DND-41 (cell line): ENCODE data around the gene STK11IP.

Experiments
- ATAC-seq: fragments of 200-7000 bp; cut with Tn5 transposase; 3 replicates; pipeline ENCODE4 v1.9.1; 2021; ENCODE audit warnings: low read depth; ENCODE audit not compliant: insufficient read depth
- DNase-seq: peaks from one replicate; pipeline ENCODE4 v3.0.0-alpha.2; 2020
- H2AFZ ChIP-seq: 2 replicates; pipeline ENCODE4 v1.6.0; 2012; ENCODE audit warnings: low read depth, low read length
- H3K27ac ChIP-seq: 2 replicates; pipeline ENCODE4 v1.5.1; 2012; ENCODE audit warnings: low read length, inconsistent platforms
- H3K27me3 ChIP-seq: fragments of 200-600 bp; sonication (generic); 2 replicates; pipeline ENCODE4 v1.6.0; 2012; ENCODE audit warnings: low read length, mild to moderate bottlenecking, inconsistent platforms; ENCODE audit not compliant: insufficient read depth, poor library complexity
- H3K36me3 ChIP-seq: 2 replicates; pipeline ENCODE4 v1.5.1; 2012; ENCODE audit warnings: low read length, inconsistent platforms; ENCODE audit not compliant: insufficient read depth
- H3K4me1 ChIP-seq: 2 replicates; pipeline ENCODE4 v1.5.1; 2012; ENCODE audit warnings: mild to moderate bottlenecking, low read length; ENCODE audit not compliant: insufficient read depth
- H3K4me2 ChIP-seq: 2 replicates; pipeline ENCODE4 v1.6.0; 2012; ENCODE audit warnings: mild to moderate bottlenecking, moderate library complexity, low read length, inconsistent platforms; ENCODE audit not compliant: insufficient read depth
- H3K4me3 ChIP-seq, 2 experiments: fragments of 200-600 bp in 1 of 2; shearing (Covaris generic) in 1 of 2; 2 replicates each; pipeline ENCODE4 v1.5.1; 2012 to 2016; ENCODE audit warnings: inconsistent platforms in 2 of 2, low read length in 2 of 2, mild to moderate bottlenecking in 2 of 2, low read depth in 1 of 2, moderate library complexity in 1 of 2
- H3K79me2 ChIP-seq: 2 replicates; pipeline ENCODE4 v1.6.0; 2012; ENCODE audit warnings: low read length, inconsistent platforms; ENCODE audit not compliant: insufficient read depth
- H3K9ac ChIP-seq: 2 replicates; pipeline ENCODE4 v1.6.0; 2012; ENCODE audit warnings: low read depth, mild to moderate bottlenecking, inconsistent platforms, low read length, moderate library complexity
- H3K9me3 ChIP-seq: 2 replicates; pipeline ENCODE4 v1.5.1; 2012; ENCODE audit warnings: low read length, moderate library complexity, mild to moderate bottlenecking, inconsistent platforms; ENCODE audit not compliant: insufficient read depth, severe bottlenecking
- H4K20me1 ChIP-seq: 2 replicates; pipeline ENCODE4 v1.6.0; 2012; ENCODE audit warnings: low read length; ENCODE audit not compliant: insufficient read depth
- CTCF ChIP-seq: IDR thresholded peaks from 2 replicates; pipeline ENCODE4 v1.5.1; 2012; ENCODE audit warnings: borderline replicate concordance, low read length, moderate library complexity, mild to moderate bottlenecking; ENCODE audit not compliant: poor library complexity, severe bottlenecking; ENCODE audit errors: extremely low read depth
- EZH2 ChIP-seq: IDR thresholded peaks from 3 replicates; pipeline ENCODE4 v1.6.1; 2012; ENCODE audit warnings: borderline replicate concordance, low read depth, mild to moderate bottlenecking, moderate library complexity, low read length, inconsistent platforms; ENCODE audit not compliant: severe bottlenecking

The STK11IP gene

GRCh38 chr2:219656526-219656925, 58.9 kb downstream of the STK11IP start:
- no peaks in the 10 kb centered on the region for H3K9me3 ChIP-seq
- no peak overlapping the region for H3K27ac ChIP-seq
- H2AFZ ChIP-seq, result no peak overlapping the region
- H3K27me3 ChIP-seq, result peaks cover 7% of the 10 kb centered on the region
- H4K20me1 ChIP-seq, result no peaks in the 10 kb centered on the region
- no peak for DNase-seq
- TF ChIP-seq CTCF (no peak), EZH2 (no peak)
- no peaks in the 10 kb centered on the region for H3K79me2 ChIP-seq
- no peak overlapping the region for H3K4me2 ChIP-seq
- no peak overlapping the region for H3K9ac ChIP-seq
- no peaks in the 10 kb centered on the region for H3K4me1 ChIP-seq
- ATAC-seq, result no peak
- no peak overlapping the region for H3K4me3 ChIP-seq
- H3K36me3 ChIP-seq, result no peaks in the 10 kb centered on the region

GRCh38 chr2:219658196-219658846, 60.7 kb downstream of the STK11IP start:
- H3K9me3 ChIP-seq, result no peaks in the 10 kb centered on the region
- ATAC-seq, result no peak
- H2AFZ ChIP-seq, result no peak overlapping the region

GRCh38 chr2:219658874-219659273, 61.2 kb downstream of the STK11IP start:
- Histone ChIP-seq H3K27ac (no peak overlapping the region), H3K36me3 (no peaks in the 10 kb centered on the region), H3K4me2 (no peak overlapping the region), H2AFZ (no peak overlapping the region), H3K27me3 (peaks cover 7% of the 10 kb centered on the region), H3K9ac (no peak overlapping the region), H3K4me1 (no peaks in the 10 kb centered on the region), H3K9me3 (no peaks in the 10 kb centered on the region), H3K79me2 (no peaks in the 10 kb centered on the region), H4K20me1 (no peaks in the 10 kb centered on the region), H3K4me3 (no peak overlapping the region)
- ATAC-seq (no peak), DNase-seq (no peak)
- TF ChIP-seq EZH2 (no peak), CTCF (no peak)

More at GRCh38 chr2:219658196-219658846, 60.7 kb downstream of the STK11IP start:
- Histone ChIP-seq H3K9ac (no peak overlapping the region), H3K27me3 (peaks cover 7% of the 10 kb centered on the region), H3K4me2 (no peak overlapping the region), H3K4me1 (no peaks in the 10 kb centered on the region), H3K27ac (no peak overlapping the region), H3K36me3 (no peaks in the 10 kb centered on the region), H3K4me3 (no peak overlapping the region), H3K79me2 (no peaks in the 10 kb centered on the region), H4K20me1 (no peaks in the 10 kb centered on the region)
- TF ChIP-seq EZH2 (no peak), CTCF (no peak)
- DNase-seq, result no peak
